ENCODE results near the gene SLC22A23. TPM values are rescaled to one million over a fixed set of nuclear protein-coding genes. Genes with fewer than 3 reads are reported as not detected.
"Not testable (repeated sequence)": the region's sequence is repeated elsewhere in the genome, so short reads cannot be mapped to it uniquely, and the experiment has no call there.

Gene SLC22A23
- total RNA-seq, 1 donor from 2014 or later: 3.6 TPM

GRCh38 chr6:3242768-3243167 is 214.1 kb downstream of the SLC22A23 start:
- Histone ChIP-seq H3K27me3 (ENCODE audit: control insufficient read depth, insufficient read depth, low read length) (peaks cover 7% of the 10 kb centered on the region), H3K36me3 (ENCODE audit: control insufficient read depth, insufficient read depth, low read length) (no peaks in the 10 kb centered on the region), H3K4me3 (ENCODE audit: low read depth, low read length) (no peak overlapping the region)
- TF ChIP-seq, protein P1, sequence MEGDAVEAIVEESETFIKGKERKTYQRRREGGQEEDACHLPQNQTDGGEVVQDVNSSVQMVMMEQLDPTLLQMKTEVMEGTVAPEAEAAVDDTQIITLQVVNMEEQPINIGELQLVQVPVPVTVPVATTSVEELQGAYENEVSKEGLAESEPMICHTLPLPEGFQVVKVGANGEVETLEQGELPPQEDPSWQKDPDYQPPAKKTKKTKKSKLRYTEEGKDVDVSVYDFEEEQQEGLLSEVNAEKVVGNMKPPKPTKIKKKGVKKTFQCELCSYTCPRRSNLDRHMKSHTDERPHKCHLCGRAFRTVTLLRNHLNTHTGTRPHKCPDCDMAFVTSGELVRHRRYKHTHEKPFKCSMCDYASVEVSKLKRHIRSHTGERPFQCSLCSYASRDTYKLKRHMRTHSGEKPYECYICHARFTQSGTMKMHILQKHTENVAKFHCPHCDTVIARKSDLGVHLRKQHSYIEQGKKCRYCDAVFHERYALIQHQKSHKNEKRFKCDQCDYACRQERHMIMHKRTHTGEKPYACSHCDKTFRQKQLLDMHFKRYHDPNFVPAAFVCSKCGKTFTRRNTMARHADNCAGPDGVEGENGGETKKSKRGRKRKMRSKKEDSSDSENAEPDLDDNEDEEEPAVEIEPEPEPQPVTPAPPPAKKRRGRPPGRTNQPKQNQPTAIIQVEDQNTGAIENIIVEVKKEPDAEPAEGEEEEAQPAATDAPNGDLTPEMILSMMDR (IDR thresholded peaks at IDR 0.05; ENCODE audit: insufficient read depth, low read length, poor library complexity, severe bottlenecking): no peak
- no peak for DNase-seq (ENCODE audit: low read depth)

DNA sequence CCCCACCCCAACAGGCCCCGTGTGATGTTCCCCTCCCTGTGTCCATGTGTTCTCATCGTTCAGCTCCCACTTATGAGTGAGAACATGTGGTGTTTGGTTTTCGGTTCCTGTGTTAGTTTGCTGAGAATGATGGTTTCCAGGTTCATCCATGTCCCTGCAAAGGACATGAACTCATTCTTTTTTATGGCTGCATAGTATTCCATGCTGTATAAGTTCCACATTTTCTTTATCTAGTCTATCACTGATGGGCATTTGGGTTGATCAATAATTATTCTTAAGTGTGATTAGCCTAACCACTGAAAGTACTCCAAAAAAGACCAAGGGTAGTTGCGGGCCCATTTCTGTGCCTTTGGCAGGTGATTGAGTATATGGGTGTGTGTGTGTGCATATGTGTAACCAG is 215.1 kb downstream of the SLC22A23 start:
- not testable (repeated sequence) for H3K36me3 ChIP-seq (ENCODE audit: control insufficient read depth, insufficient read depth, low read length); H3K27me3 ChIP-seq (ENCODE audit: control insufficient read depth, insufficient read depth, low read length); DNase-seq (ENCODE audit: low read depth); H3K4me3 ChIP-seq (ENCODE audit: low read depth, low read length)

GRCh38 chr6:3240595-3240994 is 216.3 kb downstream of the SLC22A23 start:
- DNase-seq (ENCODE audit: low read depth): no peak
- H3K27me3 ChIP-seq (ENCODE audit: control insufficient read depth, insufficient read depth, low read length): peaks cover 7% of the 10 kb centered on the region
- no peaks in the 10 kb centered on the region for H3K36me3 ChIP-seq (ENCODE audit: control insufficient read depth, insufficient read depth, low read length)
- H3K4me3 ChIP-seq (ENCODE audit: low read depth, low read length): no peak overlapping the region
- TF ChIP-seq, protein P1 (IDR thresholded peaks at IDR 0.05; ENCODE audit: insufficient read depth, low read length, poor library complexity, severe bottlenecking): no peak

- Histone ChIP-seq H3K27me3 (ENCODE audit: control insufficient read depth, insufficient read depth, low read length) (peaks cover 7% of the 10 kb centered on the region), H3K4me3 (ENCODE audit: low read depth, low read length) (no peak overlapping the region), H3K36me3 (ENCODE audit: control insufficient read depth, insufficient read depth, low read length) (no peaks in the 10 kb centered on the region)
- no peak for DNase-seq (ENCODE audit: low read depth)
- TF ChIP-seq, protein P1 (IDR thresholded peaks at IDR 0.05; ENCODE audit: insufficient read depth, low read length, poor library complexity, severe bottlenecking): peak; percentile 19
Observed at GRCh38 chr6:3239110-3239830, 217.6 kb downstream of the SLC22A23 start.

DNA sequence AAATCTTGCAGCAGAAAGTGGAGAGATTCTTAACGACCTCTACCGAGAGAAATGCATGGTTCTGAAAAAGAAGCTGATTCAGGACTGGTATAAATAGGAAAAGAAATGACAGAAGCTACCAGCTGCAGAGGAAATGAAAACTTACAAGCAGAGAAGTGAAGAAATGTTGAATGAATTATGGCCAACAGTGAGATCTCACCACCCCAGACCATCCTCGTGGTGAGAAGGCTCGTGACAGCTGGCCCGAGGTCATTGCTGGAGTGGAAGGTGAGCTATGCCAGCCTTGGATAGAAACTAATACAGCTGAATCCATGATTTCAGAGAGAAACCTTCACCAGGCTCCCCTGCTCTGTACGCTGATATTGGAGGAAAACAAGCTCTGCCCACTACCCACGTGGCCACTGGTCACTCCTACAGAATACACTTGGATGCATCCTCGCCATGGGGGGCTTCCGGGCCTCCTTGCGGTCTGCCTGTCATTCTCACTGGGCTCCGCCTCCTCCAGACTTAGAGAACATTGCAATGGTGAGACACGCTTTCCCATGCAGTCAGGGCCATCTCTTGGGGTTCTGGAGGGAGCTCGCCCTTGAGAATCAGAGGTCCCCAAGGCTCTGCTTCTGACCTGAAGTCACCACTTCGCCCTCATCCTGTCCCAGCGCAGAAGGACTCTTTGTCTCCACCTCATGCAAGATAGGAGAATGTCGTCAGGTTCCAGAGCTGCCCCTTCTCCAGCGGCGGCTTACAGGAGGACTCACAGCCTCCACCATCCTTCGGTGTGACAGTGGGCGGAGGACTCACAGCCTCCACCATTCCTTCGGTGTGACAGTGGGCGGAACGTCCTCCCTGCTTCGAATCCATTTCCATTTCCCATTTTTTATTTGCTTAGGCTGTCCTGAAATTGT is 218.8 kb downstream of the SLC22A23 start:
- TF ChIP-seq, protein P1 (IDR thresholded peaks at IDR 0.05; ENCODE audit: insufficient read depth, low read length, poor library complexity, severe bottlenecking): no peak
- Histone ChIP-seq H3K27me3 (ENCODE audit: control insufficient read depth, insufficient read depth, low read length) (peaks cover 7% of the 10 kb centered on the region), H3K36me3 (ENCODE audit: control insufficient read depth, insufficient read depth, low read length) (no peaks in the 10 kb centered on the region), H3K4me3 (ENCODE audit: low read depth, low read length) (no peak overlapping the region)
- no peak for DNase-seq (ENCODE audit: low read depth)

DNA sequence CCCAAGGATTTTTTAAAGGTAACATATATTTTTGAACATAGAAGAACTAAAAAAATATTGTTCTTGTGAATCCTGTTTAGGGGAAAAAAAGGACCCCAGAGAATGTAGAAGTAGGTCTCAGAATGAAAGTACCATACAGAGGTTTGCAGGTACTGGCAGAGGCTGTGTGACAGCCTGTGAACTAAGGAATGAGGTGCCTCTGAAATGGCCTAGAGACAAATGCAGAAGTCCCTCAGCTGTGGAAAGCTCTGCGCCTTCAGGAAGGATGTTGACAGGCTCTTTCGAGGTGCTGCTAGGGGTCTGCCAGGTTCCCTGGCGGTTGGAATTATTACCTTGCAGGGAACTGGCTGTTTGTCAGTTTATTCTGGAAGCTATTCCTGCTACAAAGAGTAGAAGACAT is 220.8 kb downstream of the SLC22A23 start:
- TF ChIP-seq, protein P1 (IDR thresholded peaks at IDR 0.05; ENCODE audit: insufficient read depth, low read length, poor library complexity, severe bottlenecking): no peak
- no peak for DNase-seq (ENCODE audit: low read depth)
- H3K36me3 ChIP-seq (ENCODE audit: control insufficient read depth, insufficient read depth, low read length): no peaks in the 10 kb centered on the region
- no peak overlapping the region for H3K4me3 ChIP-seq (ENCODE audit: low read depth, low read length)
- H3K27me3 ChIP-seq (ENCODE audit: control insufficient read depth, insufficient read depth, low read length): peaks cover 7% of the 10 kb centered on the region
